Measurements from ENCODE around the gene KIAA0825. TPM values are rescaled to one million over a fixed set of nuclear protein-coding genes. Genes with fewer than 3 reads are reported as not detected.

KIAA0825 gene
- total RNA-seq, 1 experiment from 2014 or later: 0.07 TPM

GRCh38 chr5:94467346-94467953, 151.0 kb downstream of the KIAA0825 start:
- intact Hi-C loops (cut with micrococcal nuclease): no loop called here
- H3K79me2 ChIP-seq (ENCODE audit: low read length): no peaks in the 10 kb centered on the region
- H3K27me3 ChIP-seq (ENCODE audit: low read length): no peaks in the 10 kb centered on the region
- H3K9me2 ChIP-seq (replicated peaks; ENCODE audit: low read length): no peaks in the 10 kb centered on the region
- no peak overlapping the region for H3K9ac ChIP-seq (ENCODE audit: low read length)
- TF ChIP-seq CTCF (conservative IDR thresholded peaks at IDR 0.05; ENCODE audit: low read depth, low read length) (no peak), EZH2phosphoT487 (IDR thresholded peaks at IDR 0.05; ENCODE audit: borderline replicate concordance, low read length) (no peak), EZH2 (IDR thresholded peaks at IDR 0.05; ENCODE audit: low read length, unreplicated experiment) (no peak)
- H3F3A ChIP-seq (ENCODE audit: low read length, unreplicated experiment): no peaks in the 10 kb centered on the region
- DNase-seq: no peak
- H3K27ac ChIP-seq (ENCODE audit: low read length): no peak overlapping the region
- no peaks in the 10 kb centered on the region for H3K36me3 ChIP-seq (ENCODE audit: low read depth, low read length)
- no peaks in the 10 kb centered on the region for H4K20me1 ChIP-seq (ENCODE audit: low read length)
- no peaks in the 10 kb centered on the region for H3K4me1 ChIP-seq (ENCODE audit: insufficient read depth, low read length)
- no TSS peak for BruUV-seq (replicated peaks)
- no peak overlapping the region for H2AFZ ChIP-seq (ENCODE audit: low read length)
- ATAC-seq: no peak
- H3K9me3 ChIP-seq (ENCODE audit: low read length): no peaks in the 10 kb centered on the region
- ChIA-PET POLR2A (ENCODE audit: unreplicated experiment) (no interaction called here), CTCF (no interaction called here)
- H3K4me2 ChIP-seq (ENCODE audit: low read length): no peak overlapping the region
- H3K4me3 ChIP-seq (ENCODE audit: low read length): no peak overlapping the region

GRCh38 chr5:94463739-94464138, 154.7 kb downstream of the KIAA0825 start:
- CTCF ChIA-PET: no interaction called here
- intact Hi-C loops (cut with micrococcal nuclease): no loop called here
- no TSS peak for BruUV-seq (replicated peaks)

More at GRCh38 chr5:94463739-94464138, 154.7 kb downstream of the KIAA0825 start:
- Histone ChIP-seq H3F3A (ENCODE audit: low read length, unreplicated experiment) (no peaks in the 10 kb centered on the region), H4K20me1 (ENCODE audit: low read length) (no peaks in the 10 kb centered on the region), H3K79me2 (ENCODE audit: low read length) (no peaks in the 10 kb centered on the region), H3K9me3 (ENCODE audit: low read length) (no peaks in the 10 kb centered on the region), H3K9ac (ENCODE audit: low read length) (no peak overlapping the region), H3K4me3 (ENCODE audit: low read length) (no peak overlapping the region), H3K4me2 (ENCODE audit: low read length) (no peak overlapping the region), H3K27ac (ENCODE audit: low read length) (no peak overlapping the region), H3K4me1 (ENCODE audit: insufficient read depth, low read length) (no peaks in the 10 kb centered on the region), H3K36me3 (ENCODE audit: low read depth, low read length) (no peaks in the 10 kb centered on the region), H3K9me2 (replicated peaks; ENCODE audit: low read length) (no peaks in the 10 kb centered on the region), H3K27me3 (ENCODE audit: low read length) (no peaks in the 10 kb centered on the region), H2AFZ (ENCODE audit: low read length) (no peak overlapping the region)
- DNase-seq: no peak
- POLR2A ChIA-PET (ENCODE audit: unreplicated experiment): no interaction called here
- TF ChIP-seq EZH2 (IDR thresholded peaks at IDR 0.05; ENCODE audit: low read length, unreplicated experiment): no peak
- no peak for TF ChIP-seq CTCF (conservative IDR thresholded peaks at IDR 0.05; ENCODE audit: low read depth, low read length)
- ATAC-seq: no peak

Measured in PC-3 (cell line).